ENCODE data around the gene RALGPS1. TPM values are rescaled to one million over a fixed set of nuclear protein-coding genes. Genes with fewer than 3 reads are reported as not detected.

The RALGPS1 gene
- polyA plus RNA-seq, 1 of the 3 experiments (the other 2 are of a cell fraction), result 3.9 TPM

DNA sequence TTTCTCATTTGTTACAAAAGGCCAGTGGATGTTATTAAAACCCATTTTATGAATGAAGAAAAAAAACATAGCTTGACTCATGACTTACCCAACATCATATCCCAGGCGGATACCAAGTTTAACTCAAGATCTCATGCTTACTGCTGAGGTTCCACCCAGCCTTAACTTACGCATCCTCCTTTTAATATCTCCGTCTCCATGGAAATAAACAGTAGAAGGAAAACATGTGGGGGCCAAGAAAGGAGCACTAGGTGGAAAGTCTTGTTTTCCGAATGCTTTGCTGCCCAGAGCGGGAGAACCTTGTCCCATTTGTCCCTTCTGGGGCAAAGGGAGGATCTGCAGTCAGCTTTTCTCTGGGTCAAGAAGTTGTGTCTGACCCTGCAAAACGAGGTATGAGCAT is 163.8 kb downstream of the RALGPS1 start (continued):
- TF ChIP-seq, protein P1, sequence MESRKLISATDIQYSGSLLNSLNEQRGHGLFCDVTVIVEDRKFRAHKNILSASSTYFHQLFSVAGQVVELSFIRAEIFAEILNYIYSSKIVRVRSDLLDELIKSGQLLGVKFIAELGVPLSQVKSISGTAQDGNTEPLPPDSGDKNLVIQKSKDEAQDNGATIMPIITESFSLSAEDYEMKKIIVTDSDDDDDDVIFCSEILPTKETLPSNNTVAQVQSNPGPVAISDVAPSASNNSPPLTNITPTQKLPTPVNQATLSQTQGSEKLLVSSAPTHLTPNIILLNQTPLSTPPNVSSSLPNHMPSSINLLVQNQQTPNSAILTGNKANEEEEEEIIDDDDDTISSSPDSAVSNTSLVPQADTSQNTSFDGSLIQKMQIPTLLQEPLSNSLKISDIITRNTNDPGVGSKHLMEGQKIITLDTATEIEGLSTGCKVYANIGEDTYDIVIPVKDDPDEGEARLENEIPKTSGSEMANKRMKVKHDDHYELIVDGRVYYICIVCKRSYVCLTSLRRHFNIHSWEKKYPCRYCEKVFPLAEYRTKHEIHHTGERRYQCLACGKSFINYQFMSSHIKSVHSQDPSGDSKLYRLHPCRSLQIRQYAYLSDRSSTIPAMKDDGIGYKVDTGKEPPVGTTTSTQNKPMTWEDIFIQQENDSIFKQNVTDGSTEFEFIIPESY (IDR thresholded peaks at IDR 0.05; ENCODE audit: borderline replicate concordance, low read depth), result no peak
- TF ChIP-seq RXRA (IDR thresholded peaks at IDR 0.05; ENCODE audit: borderline replicate concordance, low read depth) (no peak), YY1 (IDR thresholded peaks at IDR 0.05; ENCODE audit: low read depth) (no peak), FOSL2 (IDR thresholded peaks at IDR 0.05; ENCODE audit: borderline replicate concordance, low read depth) (no peak)

- Histone ChIP-seq H3K27me3 (ENCODE audit: insufficient read depth) (no peaks in the 10 kb centered on the region), H4K20me1 (ENCODE audit: insufficient read depth) (no peaks in the 10 kb centered on the region), H3K36me3 (replicated peaks in 1 of 2; ENCODE audit: control insufficient read depth in 1 of 2, insufficient read depth in 2 of 2, low read length in 1 of 2) (no peaks in the 10 kb centered on the region), H3K9me2 (no peaks in the 10 kb centered on the region), H3K4me2 (no peak overlapping the region), H3K27ac (ENCODE audit: low read depth in 2 of 2, low read length in 1 of 2) (no peak overlapping the region), H3K9me3 (no peaks in the 10 kb centered on the region), H3K79me2 (ENCODE audit: insufficient read depth) (no peaks in the 10 kb centered on the region), H3K4me3 (ENCODE audit: low read depth in 2 of 2, low read length in 1 of 2) (no peak overlapping the region), H3K9ac (no peak overlapping the region), H2AFZ (ENCODE audit: low read depth) (no peak overlapping the region), H3K4me1 (ENCODE audit: control insufficient read depth in 1 of 2, insufficient read depth in 2 of 2, low read depth in 1 of 2, low read length in 1 of 2) (peaks cover 0 to 8% of the 10 kb centered on the region in 2 experiments; a peak in 1 of 4 replicates), H3F3A (replicated peaks; ENCODE audit: insufficient read depth) (no peaks in the 10 kb centered on the region)
- DNase-seq, result no peak
- 100% methylated on average over 1 of the region's 1 CpG for WGBS (ENCODE audit: low lambda C conversion rate)
- no peak for TF ChIP-seq SIN3A (IDR thresholded peaks at IDR 0.05; ENCODE audit: borderline replicate concordance, low read depth, low read length)
- TF ChIP-seq TEAD4 (IDR thresholded peaks at IDR 0.05; ENCODE audit: borderline replicate concordance, insufficient read depth), result no peak
- no peak for TF ChIP-seq NRF1 (IDR thresholded peaks at IDR 0.05; ENCODE audit: low read depth, low read length)
- no peak for TF ChIP-seq RFX5 (IDR thresholded peaks at IDR 0.05; ENCODE audit: low read length)
- TF ChIP-seq USF1 (IDR thresholded peaks at IDR 0.05; ENCODE audit: borderline replicate concordance, low read depth), result no peak
- CTCF ChIA-PET, result interaction anchor here (0.9 to 1.0 kb wide), 2 partner anchors 29 to 215 kb away, joined by 3 read pairs; no protein-coding TSS in a partner anchor
- POLR2A ChIA-PET, result no interaction called here
Measured at GRCh38 chr9:127078988-127079387, 164.4 kb downstream of the RALGPS1 start.

- Histone ChIP-seq H4K20me1 (ENCODE audit: insufficient read depth) (no peaks in the 10 kb centered on the region), H3K9ac (no peak overlapping the region), H3K4me1 (ENCODE audit: control insufficient read depth in 1 of 2, insufficient read depth in 2 of 2, low read depth in 1 of 2, low read length in 1 of 2) (peaks cover 0 to 4% of the 10 kb centered on the region in 2 experiments; a peak in 1 of 4 replicates), H3K36me3 (replicated peaks in 1 of 2; ENCODE audit: control insufficient read depth in 1 of 2, insufficient read depth in 2 of 2, low read length in 1 of 2) (no peaks in the 10 kb centered on the region), H3K79me2 (ENCODE audit: insufficient read depth) (no peaks in the 10 kb centered on the region), H3K27me3 (ENCODE audit: insufficient read depth) (no peaks in the 10 kb centered on the region), H2AFZ (ENCODE audit: low read depth) (no peak overlapping the region), H3K27ac (ENCODE audit: low read depth in 2 of 2, low read length in 1 of 2) (no peak overlapping the region), H3K9me2 (no peaks in the 10 kb centered on the region), H3K4me2 (no peak overlapping the region), H3K9me3 (no peaks in the 10 kb centered on the region), H3F3A (replicated peaks; ENCODE audit: insufficient read depth) (no peaks in the 10 kb centered on the region), H3K4me3 (ENCODE audit: low read depth in 2 of 2, low read length in 1 of 2) (no peak overlapping the region)
- no peak for DNase-seq
- TF ChIP-seq FOXM1 (IDR thresholded peaks at IDR 0.05; ENCODE audit: low read depth) (no peak), TCF12 (IDR thresholded peaks at IDR 0.05) (no peak), FOXJ3 (CRISPR knock-in tag; IDR thresholded peaks at IDR 0.05) (no peak), EP300 (IDR thresholded peaks at IDR 0.05; ENCODE audit: borderline replicate concordance in 1 of 2, low read depth in 1 of 2, low read length in 1 of 2) (no peak), TAF1 (IDR thresholded peaks at IDR 0.05; ENCODE audit: borderline replicate concordance, low read depth, low read length) (no peak), TEAD4 (IDR thresholded peaks at IDR 0.05; ENCODE audit: borderline replicate concordance, insufficient read depth) (no peak), RFX5 (IDR thresholded peaks at IDR 0.05; ENCODE audit: low read length) (no peak), YY1 (IDR thresholded peaks at IDR 0.05; ENCODE audit: low read depth) (no peak), JUND (IDR thresholded peaks at IDR 0.05) (no peak), CHD2 (IDR thresholded peaks at IDR 0.05; ENCODE audit: low read length, partially characterized antibody) (no peak), GABPA (IDR thresholded peaks at IDR 0.05; ENCODE audit: low read depth) (no peak), ELF1 (IDR thresholded peaks at IDR 0.05) (no peak), MAX (IDR thresholded peaks at IDR 0.05; ENCODE audit: low read depth) (no peak)
- TF ChIP-seq, protein P1 (IDR thresholded peaks at IDR 0.05; ENCODE audit: borderline replicate concordance, low read depth), result no peak
- TF ChIP-seq, protein P2, sequence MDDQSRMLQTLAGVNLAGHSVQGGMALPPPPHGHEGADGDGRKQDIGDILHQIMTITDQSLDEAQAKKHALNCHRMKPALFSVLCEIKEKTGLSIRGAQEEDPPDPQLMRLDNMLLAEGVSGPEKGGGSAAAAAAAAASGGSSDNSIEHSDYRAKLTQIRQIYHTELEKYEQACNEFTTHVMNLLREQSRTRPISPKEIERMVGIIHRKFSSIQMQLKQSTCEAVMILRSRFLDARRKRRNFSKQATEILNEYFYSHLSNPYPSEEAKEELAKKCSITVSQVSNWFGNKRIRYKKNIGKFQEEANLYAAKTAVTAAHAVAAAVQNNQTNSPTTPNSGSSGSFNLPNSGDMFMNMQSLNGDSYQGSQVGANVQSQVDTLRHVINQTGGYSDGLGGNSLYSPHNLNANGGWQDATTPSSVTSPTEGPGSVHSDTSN (IDR thresholded peaks at IDR 0.05), result no peak
- CTCF ChIA-PET, result interaction anchor here (0.9 to 1.0 kb wide), 2 partner anchors 29 to 216 kb away, joined by 3 read pairs; no protein-coding TSS in a partner anchor
- 79% methylated on average over 8 of the region's 8 CpGs for WGBS (ENCODE audit: low lambda C conversion rate)
- POLR2A ChIA-PET, result no interaction called here
Measured at GRCh38 chr9:127079446-127080140, 165.0 kb downstream of the RALGPS1 start.
